Neural cell (in vitro differentiated cells): ENCODE measurements around the gene TMIGD1.

Experiments used
- CTCF ChIP-seq: fragments of 450-650 bp; IDR thresholded peaks from 2 replicates; pipeline ENCODE4 v1.5.1; 2014; ENCODE audit warnings: antibody characterized with exemption, mild to moderate bottlenecking, moderate library complexity; ENCODE audit not compliant: poor library complexity, severe bottlenecking
- EZH2 ChIP-seq: fragments of 200-600, 300-800 bp; shearing (Covaris generic), sonication (generic); IDR thresholded peaks from 2 replicates; pipeline ENCODE4 v1.6.1; 2014; ENCODE audit warnings: antibody characterized with exemption, low read length, borderline replicate concordance, mild to moderate bottlenecking; ENCODE audit not compliant: insufficient read depth, poor library complexity, severe bottlenecking
- MXI1 ChIP-seq: fragments of 450-650 bp; conservative IDR thresholded peaks from 2 replicates; pipeline ENCODE4 v1.6.1; 2014; ENCODE audit warnings: antibody characterized with exemption, mild to moderate bottlenecking; ENCODE audit not compliant: poor library complexity, severe bottlenecking
- POLR2AphosphoS5 ChIP-seq: IDR thresholded peaks from 2 replicates; pipeline ENCODE4 v1.6.1; 2012
- REST ChIP-seq: IDR thresholded peaks from 2 replicates; pipeline ENCODE4 v1.6.1; 2012; ENCODE audit warnings: borderline replicate concordance
- SMC3 ChIP-seq: fragments of 450-650 bp; conservative IDR thresholded peaks from 2 replicates; pipeline ENCODE4 v1.6.1; 2014; ENCODE audit warnings: antibody characterized with exemption, mild to moderate bottlenecking, moderate library complexity; ENCODE audit not compliant: poor library complexity
- TAF1 ChIP-seq: IDR thresholded peaks from 2 replicates; pipeline ENCODE4 v1.6.1; 2012; ENCODE audit warnings: low read depth

- TF ChIP-seq EZH2: no peak
- no peak for TF ChIP-seq CTCF
- no peak for TF ChIP-seq SMC3
- no peak for TF ChIP-seq POLR2AphosphoS5
- no peak for TF ChIP-seq MXI1
- TF ChIP-seq REST: no peak
- TF ChIP-seq TAF1: no peak
Measured at GRCh38 chr17:30381340-30381659, 47.4 kb upstream of the TMIGD1 start.
